Measurements from ENCODE around the gene ZNF691.

GRCh38 chr1:42888013-42888633, 41.7 kb downstream of the ZNF691 start:
- TF ChIP-seq CTCF (IDR thresholded peaks at IDR 0.05) (no peak), POLR2AphosphoS5 (IDR thresholded peaks at IDR 0.05; ENCODE audit: low read depth, low read length) (no peak), NRF1 (IDR thresholded peaks at IDR 0.05; ENCODE audit: low read depth, low read length) (no peak), REST (IDR thresholded peaks at IDR 0.05; ENCODE audit: low read depth, low read length) (no peak), EZH2phosphoT487 (IDR thresholded peaks at IDR 0.05; ENCODE audit: borderline replicate concordance, low read depth) (no peak), YY1 (IDR thresholded peaks at IDR 0.05; ENCODE audit: low read depth) (no peak), TAF1 (IDR thresholded peaks at IDR 0.05; ENCODE audit: borderline replicate concordance, low read depth, low read length) (no peak)
